ENCODE data around the gene AREL1. TPM values are rescaled to one million over a fixed set of nuclear protein-coding genes. Genes with fewer than 3 reads are reported as not detected.

Gene AREL1
- polyA plus RNA-seq, 1 donor from 2014 or later = 30.4 TPM

GRCh38 chr14:74667758-74668157 is 45.1 kb downstream of the AREL1 start:
- no peak for TF ChIP-seq EP300 (conservative IDR thresholded peaks at IDR 0.05; ENCODE audit: poor library complexity, severe bottlenecking)
- no peak for TF ChIP-seq MXI1 (conservative IDR thresholded peaks at IDR 0.05; ENCODE audit: poor library complexity, severe bottlenecking)
- no peak for TF ChIP-seq CTCF (IDR thresholded peaks at IDR 0.05; ENCODE audit: poor library complexity, severe bottlenecking)
- TF ChIP-seq RAD21 (conservative IDR thresholded peaks at IDR 0.05) = no peak
- TF ChIP-seq TAF1 (IDR thresholded peaks at IDR 0.05; ENCODE audit: low read depth) = no peak
- TF ChIP-seq EZH2 (IDR thresholded peaks at IDR 0.05; ENCODE audit: borderline replicate concordance, insufficient read depth, low read length, poor library complexity, severe bottlenecking) = no peak
- TF ChIP-seq REST (IDR thresholded peaks at IDR 0.05; ENCODE audit: borderline replicate concordance) = no peak
- Histone ChIP-seq H2AFZ (ENCODE audit: low read depth, low read length) (no peak overlapping the region), H3K9me3 (ENCODE audit: low read length) (no peaks in the 10 kb centered on the region), H3K9ac (ENCODE audit: low read length) (no peak overlapping the region), H3K79me2 (replicated peaks; ENCODE audit: insufficient read depth, low read length) (no peaks in the 10 kb centered on the region), H3F3A (ENCODE audit: insufficient read depth, low read length, poor library complexity, severe bottlenecking) (no peaks in the 10 kb centered on the region), H3K4me3 (ENCODE audit: low read length) (no peak overlapping the region), H3K9me2 (ENCODE audit: insufficient read depth, low read length) (no peaks in the 10 kb centered on the region), H3K27ac (ENCODE audit: low read length) (no peak overlapping the region), H3K36me3 (ENCODE audit: insufficient read depth, low read length) (peaks cover 14% of the 10 kb centered on the region), H4K20me1 (ENCODE audit: insufficient read depth) (no peaks in the 10 kb centered on the region), H3K27me3 (ENCODE audit: insufficient read depth, low read depth, low read length) (no peaks in the 10 kb centered on the region), H3K4me2 (ENCODE audit: low read length) (no peak overlapping the region)

GRCh38 chr14:74664717-74665116 is 48.2 kb downstream of the AREL1 start:
- Histone ChIP-seq H3K9ac (ENCODE audit: low read length) (no peak overlapping the region), H3K27ac (ENCODE audit: low read length) (no peak overlapping the region), H3K9me3 (ENCODE audit: low read length) (no peaks in the 10 kb centered on the region), H2AFZ (ENCODE audit: low read depth, low read length) (no peak overlapping the region), H3K36me3 (ENCODE audit: insufficient read depth, low read length) (peaks cover 13% of the 10 kb centered on the region), H4K20me1 (ENCODE audit: insufficient read depth) (no peaks in the 10 kb centered on the region), H3K27me3 (ENCODE audit: insufficient read depth, low read depth, low read length) (no peaks in the 10 kb centered on the region), H3K4me3 (ENCODE audit: low read length) (no peak overlapping the region), H3K9me2 (ENCODE audit: insufficient read depth, low read length) (no peaks in the 10 kb centered on the region), H3K4me2 (ENCODE audit: low read length) (no peak overlapping the region), H3F3A (ENCODE audit: insufficient read depth, low read length, poor library complexity, severe bottlenecking) (no peaks in the 10 kb centered on the region), H3K79me2 (replicated peaks; ENCODE audit: insufficient read depth, low read length) (no peaks in the 10 kb centered on the region)
- TF ChIP-seq TAF1 (IDR thresholded peaks at IDR 0.05; ENCODE audit: low read depth) (no peak), EP300 (conservative IDR thresholded peaks at IDR 0.05; ENCODE audit: poor library complexity, severe bottlenecking) (no peak), MXI1 (conservative IDR thresholded peaks at IDR 0.05; ENCODE audit: poor library complexity, severe bottlenecking) (no peak)

- H2AFZ ChIP-seq (ENCODE audit: low read depth, low read length) = no peak overlapping the region
- H3K27me3 ChIP-seq (ENCODE audit: insufficient read depth, low read depth, low read length) = no peaks in the 10 kb centered on the region
- H3K4me2 ChIP-seq (ENCODE audit: low read length) = no peak overlapping the region
- peaks cover 11% of the 10 kb centered on the region for H3K36me3 ChIP-seq (ENCODE audit: insufficient read depth, low read length)
- no peaks in the 10 kb centered on the region for H3K9me2 ChIP-seq (ENCODE audit: insufficient read depth, low read length)
- H3K4me3 ChIP-seq (ENCODE audit: low read length) = no peak overlapping the region
- no peak overlapping the region for H3K9ac ChIP-seq (ENCODE audit: low read length)
- H3F3A ChIP-seq (ENCODE audit: insufficient read depth, low read length, poor library complexity, severe bottlenecking) = no peaks in the 10 kb centered on the region
- TF ChIP-seq EP300 (conservative IDR thresholded peaks at IDR 0.05; ENCODE audit: poor library complexity, severe bottlenecking) (no peak), MXI1 (conservative IDR thresholded peaks at IDR 0.05; ENCODE audit: poor library complexity, severe bottlenecking) (no peak), RAD21 (conservative IDR thresholded peaks at IDR 0.05) (no peak), POLR2AphosphoS5 (IDR thresholded peaks at IDR 0.05) (no peak), CTCF (IDR thresholded peaks at IDR 0.05; ENCODE audit: poor library complexity, severe bottlenecking) (no peak), TAF1 (IDR thresholded peaks at IDR 0.05; ENCODE audit: low read depth) (no peak), SMC3 (conservative IDR thresholded peaks at IDR 0.05; ENCODE audit: poor library complexity) (no peak)
- H4K20me1 ChIP-seq (ENCODE audit: insufficient read depth) = no peaks in the 10 kb centered on the region
- H3K27ac ChIP-seq (ENCODE audit: low read length) = no peak overlapping the region
- H3K9me3 ChIP-seq (ENCODE audit: low read length) = no peaks in the 10 kb centered on the region
- H3K79me2 ChIP-seq (replicated peaks; ENCODE audit: insufficient read depth, low read length) = no peaks in the 10 kb centered on the region
Observed at GRCh38 chr14:74663884-74664283, 49.0 kb downstream of the AREL1 start.

All from neural cell (in vitro differentiated cells).